Measurements from ENCODE around the gene JUND.
A peak's percentile ranks its signal among the peaks of the same experiment; 100 is the strongest.

Gene JUND

GRCh38 chr19:18279516-18280246 is 1.7 kb downstream of the JUND start:
- no peak for TF ChIP-seq REST (IDR thresholded peaks at IDR 0.05; ENCODE audit: low read depth)
- TF ChIP-seq USF1 (IDR thresholded peaks at IDR 0.05) = no peak
- peak; percentile 56; the same call in 1 of the 2 replicates for TF ChIP-seq TCF12 (IDR thresholded peaks at IDR 0.05; ENCODE audit: low read depth)
- TF ChIP-seq RAD21 (IDR thresholded peaks at IDR 0.05; ENCODE audit: low read depth) = peak; percentile 81
- no peak; the same call in 1 of the 2 replicates for TF ChIP-seq ZBTB7A (IDR thresholded peaks at IDR 0.05; ENCODE audit: low read depth)
- no peak for TF ChIP-seq FOXM1 (IDR thresholded peaks at IDR 0.05; ENCODE audit: borderline replicate concordance, low read depth)
- peak; percentile 38; the same call in 1 of the 2 replicates for TF ChIP-seq TAF1 (IDR thresholded peaks at IDR 0.05; ENCODE audit: low read depth)
- peak; percentile 32; the same call in 1 of the 2 replicates for TF ChIP-seq YY1 (IDR thresholded peaks at IDR 0.05; ENCODE audit: low read depth)
- no peak for TF ChIP-seq EP300 (IDR thresholded peaks at IDR 0.05; ENCODE audit: borderline replicate concordance)
- TF ChIP-seq CREB1 (IDR thresholded peaks at IDR 0.05; ENCODE audit: low read depth) = no peak
- peak; percentile 80 for TF ChIP-seq EGR1 (IDR thresholded peaks at IDR 0.05)
- peak; percentile 44; the same call in 1 of the 2 replicates for TF ChIP-seq TEAD4 (IDR thresholded peaks at IDR 0.05)
- TF ChIP-seq MAX (IDR thresholded peaks at IDR 0.05) = peak; percentile 42; the same call in 1 of the 2 replicates
- TF ChIP-seq NFIC (IDR thresholded peaks at IDR 0.05) = 0 out of 2 replicates have a peak, but pooled peaks have one; percentile 31
- no peak for TF ChIP-seq CEBPB (IDR thresholded peaks at IDR 0.05)

DNA sequence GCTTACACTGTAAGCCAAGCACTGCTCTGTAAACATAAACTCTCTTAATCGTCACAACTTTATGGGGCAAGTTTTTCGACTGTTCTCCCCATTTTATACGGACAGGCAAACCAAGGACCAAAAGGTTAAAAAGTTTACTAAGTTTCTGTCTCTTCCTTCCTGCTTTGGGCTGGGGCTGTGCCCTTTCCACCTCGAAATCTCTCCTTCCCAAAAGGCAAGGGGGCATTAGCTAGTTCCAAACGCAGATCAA is 2.2 kb downstream of the JUND start:
- TF ChIP-seq USF1 (IDR thresholded peaks at IDR 0.05) = no peak
- TF ChIP-seq ZBTB7A (IDR thresholded peaks at IDR 0.05; ENCODE audit: low read depth) = peak; percentile 100; the same call in 1 of the 2 replicates

DNA sequence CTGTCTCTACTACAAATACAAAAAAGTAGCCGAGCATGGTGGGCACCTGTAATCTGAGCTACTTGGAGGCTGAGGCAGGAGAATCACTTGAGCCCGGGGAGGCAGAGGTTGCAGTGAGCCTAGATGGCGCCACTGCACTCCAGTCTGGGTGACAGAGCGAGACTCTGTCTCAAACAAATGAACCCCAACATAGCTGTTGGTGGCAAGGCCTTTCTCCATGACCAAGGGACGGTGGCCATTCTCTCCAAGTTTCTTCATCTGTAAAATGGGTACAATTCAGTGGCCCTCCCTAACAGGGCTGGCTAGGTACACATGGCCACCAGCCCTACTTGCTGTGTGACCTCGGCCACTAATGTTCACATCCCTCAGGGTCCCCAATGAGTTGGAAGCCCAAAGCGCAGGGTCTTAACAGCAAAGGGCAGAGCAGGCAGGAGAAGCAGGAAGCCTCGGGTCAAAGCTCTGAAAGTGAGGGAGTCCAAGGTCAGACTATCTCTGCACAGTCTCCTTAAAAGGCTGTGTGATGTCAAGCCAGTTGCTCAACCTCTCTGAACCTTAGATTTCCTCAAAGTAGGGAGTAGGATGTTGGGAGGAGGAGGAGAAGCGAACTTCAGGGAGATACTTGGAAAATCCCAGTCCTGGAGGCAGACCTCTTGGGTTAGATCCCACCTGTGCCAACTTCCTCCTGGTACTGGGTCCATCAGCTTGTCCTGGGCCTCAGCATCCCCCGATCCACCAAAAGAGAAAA is 2.7 kb downstream of the JUND start:
- TF ChIP-seq CREB1 (IDR thresholded peaks at IDR 0.05; ENCODE audit: low read depth) = no peak
- peak; percentile 5; the same call in 1 of the 2 replicates for TF ChIP-seq RAD21 (IDR thresholded peaks at IDR 0.05; ENCODE audit: low read depth)

DNA sequence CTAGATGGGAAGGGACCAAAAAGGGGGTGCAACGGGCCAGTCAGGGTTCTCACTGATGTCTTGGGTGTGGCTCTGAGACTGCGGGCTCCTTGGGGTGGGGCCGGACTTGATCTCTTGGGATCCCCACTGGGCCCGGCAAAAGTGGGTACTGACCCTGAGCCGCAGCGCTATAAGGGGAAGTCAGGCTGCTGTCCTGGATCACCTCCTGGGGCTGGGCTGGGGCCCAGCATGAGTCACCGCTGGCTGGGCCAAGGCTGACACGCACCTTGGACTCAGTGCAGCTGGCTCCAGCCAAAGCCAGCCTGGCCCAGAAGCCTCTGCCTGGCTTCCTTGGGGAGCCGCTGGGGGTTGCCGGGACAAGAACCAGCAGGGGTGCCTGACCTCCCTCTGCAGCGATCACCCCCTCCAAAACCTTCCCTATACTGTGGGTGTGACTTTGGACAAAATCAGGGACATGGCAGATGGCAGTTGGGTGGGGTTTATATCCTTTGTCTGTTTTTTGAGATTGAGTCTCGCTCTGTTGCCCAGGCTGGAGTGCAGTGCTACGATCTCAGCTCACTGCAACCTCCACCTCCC is 6.6 kb downstream of the JUND start:
- TF ChIP-seq TCF12 (IDR thresholded peaks at IDR 0.05; ENCODE audit: low read depth) (peak; percentile 87), REST (IDR thresholded peaks at IDR 0.05; ENCODE audit: low read depth) (no peak), MAX (IDR thresholded peaks at IDR 0.05) (peak; percentile 45; the same call in 1 of the 2 replicates), FOXM1 (IDR thresholded peaks at IDR 0.05; ENCODE audit: borderline replicate concordance, low read depth) (no peak; the same call in 1 of the 2 replicates), TEAD4 (IDR thresholded peaks at IDR 0.05) (no peak), YY1 (IDR thresholded peaks at IDR 0.05; ENCODE audit: low read depth) (no peak), ZBTB7A (IDR thresholded peaks at IDR 0.05; ENCODE audit: low read depth) (peak; percentile 63; the same call in 1 of the 2 replicates), USF1 (IDR thresholded peaks at IDR 0.05) (no peak), EGR1 (IDR thresholded peaks at IDR 0.05) (no peak), NFIC (IDR thresholded peaks at IDR 0.05) (peak; percentile 92), TAF1 (IDR thresholded peaks at IDR 0.05; ENCODE audit: low read depth) (0 out of 2 replicates have a peak, but pooled peaks have one; percentile 10), CEBPB (IDR thresholded peaks at IDR 0.05) (no peak), EP300 (IDR thresholded peaks at IDR 0.05; ENCODE audit: borderline replicate concordance) (peak; percentile 55; the same call in 1 of the 2 replicates), RAD21 (IDR thresholded peaks at IDR 0.05; ENCODE audit: low read depth) (no peak; the same call in 1 of the 2 replicates), CREB1 (IDR thresholded peaks at IDR 0.05; ENCODE audit: low read depth) (no peak)
